Omental fat pad (tissue), 4 donors: ENCODE measurements around the gene ZDHHC6. TPM values are rescaled to one million over a fixed set of nuclear protein-coding genes. Genes with fewer than 3 reads are reported as not detected.
"Not testable (repeated sequence)": the region's sequence is repeated elsewhere in the genome, so short reads cannot be mapped to it uniquely, and the experiment has no call there.

ENCODE experiments used
- ATAC-seq: fragments of 150-250 bp; one replicate; pipeline ENCODE4 v1.9.1; 2016; ENCODE audit warnings: mild to moderate bottlenecking, moderate library complexity; ENCODE audit not compliant: low FRiP score
- DNase-seq: peaks from one replicate; pipeline ENCODE4 v3.0.0-alpha.2; 2019; ENCODE audit warnings: low spot score
- CTCF ChIP-seq, 3 donors: fragments of 450-650 bp; IDR thresholded peaks; one replicate each; pipeline ENCODE4 v1.5.1; 2016 to 2017; ENCODE audit warnings: antibody characterized with exemption in 3 of 3, mild to moderate bottlenecking in 3 of 3, moderate library complexity in 2 of 3
- total RNA-seq, 4 donors: library from RNA; depleted of rRNA; stranded (reverse); fragments of >200 nt; gene quantifications; one replicate each; pipeline ENCODE4 v1.1.0, GENCODE V29; 2016

ZDHHC6 gene
- total RNA-seq, 4 donors from 2014 or later = 21.9 to 35.9 (median 26.5) TPM

GRCh38 chr10:112390125-112390703, 56.5 kb downstream of the ZDHHC6 start:
- no peak for TF ChIP-seq CTCF (IDR thresholded peaks at IDR 0.05)
- ATAC-seq (no peak), DNase-seq (no peak)

- DNase-seq = no peak
These were observed 57.4 kb downstream of the ZDHHC6 start for GRCh38 chr10:112389271-112389822.

GRCh38 chr10:112388548-112388947, 58.2 kb downstream of the ZDHHC6 start:
- no peak for ATAC-seq
- no peak for TF ChIP-seq CTCF (IDR thresholded peaks at IDR 0.05)
- no peak for DNase-seq

More at GRCh38 chr10:112389271-112389822, 57.4 kb downstream of the ZDHHC6 start:
- ATAC-seq = peak; percentile 72
- no peak for TF ChIP-seq CTCF (IDR thresholded peaks at IDR 0.05)

- DNase-seq, ATAC-seq: not testable (repeated sequence)
These were observed 58.7 kb downstream of the ZDHHC6 start for GRCh38 chr10:112388056-112388455.

GRCh38 chr10:112385201-112385600, 61.5 kb downstream of the ZDHHC6 start:
- no peak for DNase-seq
- TF ChIP-seq CTCF (IDR thresholded peaks at IDR 0.05) = no peak
- no peak for ATAC-seq

GRCh38 chr10:112384141-112384540, 62.6 kb downstream of the ZDHHC6 start:
- TF ChIP-seq CTCF (IDR thresholded peaks at IDR 0.05) = no peak
- no peak for ATAC-seq
- DNase-seq = no peak

GRCh38 chr10:112383325-112383724, 63.4 kb downstream of the ZDHHC6 start:
- TF ChIP-seq CTCF (IDR thresholded peaks at IDR 0.05) = no peak
- no peak for DNase-seq
- ATAC-seq = peak; percentile 97
